Stimulated activated CD4-positive, alpha-beta T cell treated with anti-CD3 and anti-CD28 coated beads, Interleukin-4, amount 100 ng/mL, for 4 hours (primary cell): ENCODE measurements around the gene TXNL4A.

ENCODE experiments used
- DNase-seq, 2 experiments: peaks; one replicate each; pipeline ENCODE4 v3.0.0-alpha.2; 2020

Gene TXNL4A

DNA sequence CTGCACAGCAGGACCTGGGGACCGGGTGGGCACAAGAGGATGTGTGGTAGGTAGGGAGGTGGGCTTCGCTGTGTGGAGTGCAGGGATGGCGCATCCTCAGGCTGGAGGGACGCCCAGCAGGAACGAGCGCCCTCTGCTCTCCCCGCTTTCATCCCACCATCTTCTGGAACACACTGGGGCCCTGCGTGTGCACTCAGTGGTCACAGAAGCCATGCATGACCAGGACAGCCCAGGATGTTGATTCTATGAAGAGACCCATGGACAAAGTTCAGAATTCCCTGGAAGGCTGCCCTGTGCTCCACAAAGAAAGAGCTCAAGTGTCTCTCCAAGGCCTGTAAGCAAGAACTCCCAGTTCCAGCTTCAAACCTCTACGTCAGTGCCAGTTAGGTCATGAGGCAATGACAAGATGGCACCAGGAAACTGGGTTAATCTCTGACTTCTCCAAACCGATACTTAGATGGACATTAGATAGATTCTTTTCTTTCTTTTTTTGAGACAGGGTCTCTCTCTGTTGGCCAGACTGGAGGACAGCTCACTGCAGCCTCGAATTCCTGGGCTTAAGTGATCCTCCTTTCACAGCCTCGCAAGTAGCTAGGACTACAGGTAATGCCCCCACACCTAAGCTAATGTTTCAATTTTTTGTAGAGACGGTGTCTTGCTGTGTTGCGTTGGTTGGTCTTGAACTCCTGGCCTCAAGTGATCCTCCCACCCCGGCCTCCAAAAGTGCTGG is 40.3 kb downstream of the TXNL4A start:
- no peak for DNase-seq

DNA sequence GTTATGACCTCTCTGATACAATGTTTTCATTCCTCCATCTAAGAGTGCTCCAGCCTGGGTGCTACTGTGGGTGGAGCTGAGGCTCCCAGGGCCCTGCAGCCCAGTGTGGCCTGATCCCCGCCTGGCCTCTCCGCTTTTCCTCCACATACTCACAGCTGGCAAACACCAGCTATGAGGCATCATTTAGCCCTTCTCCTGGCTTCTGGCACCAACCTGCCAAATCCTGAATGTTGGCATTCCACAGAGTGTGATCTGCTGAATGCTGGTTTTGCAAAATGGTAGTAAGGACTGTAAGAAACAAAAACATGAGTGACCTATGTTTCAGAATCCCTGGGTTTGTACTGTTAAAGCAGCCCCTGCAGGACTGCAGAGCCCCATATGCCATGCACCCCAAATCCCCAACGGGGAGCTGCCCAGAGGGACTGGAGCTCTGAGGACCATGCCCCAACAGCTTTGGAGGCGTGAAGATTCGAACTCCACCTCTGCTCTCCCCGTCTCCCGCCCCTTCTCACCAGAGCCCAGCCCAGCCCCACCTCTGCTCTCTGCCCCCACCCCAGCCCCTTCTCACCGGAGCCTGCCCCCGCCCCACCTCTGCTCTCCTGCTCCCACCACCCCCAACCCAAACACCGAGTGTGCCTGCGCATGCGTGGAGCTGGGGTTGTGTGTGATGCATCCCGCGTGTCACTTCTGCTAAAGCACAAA is 41.2 kb downstream of the TXNL4A start:
- DNase-seq = no peak

DNA sequence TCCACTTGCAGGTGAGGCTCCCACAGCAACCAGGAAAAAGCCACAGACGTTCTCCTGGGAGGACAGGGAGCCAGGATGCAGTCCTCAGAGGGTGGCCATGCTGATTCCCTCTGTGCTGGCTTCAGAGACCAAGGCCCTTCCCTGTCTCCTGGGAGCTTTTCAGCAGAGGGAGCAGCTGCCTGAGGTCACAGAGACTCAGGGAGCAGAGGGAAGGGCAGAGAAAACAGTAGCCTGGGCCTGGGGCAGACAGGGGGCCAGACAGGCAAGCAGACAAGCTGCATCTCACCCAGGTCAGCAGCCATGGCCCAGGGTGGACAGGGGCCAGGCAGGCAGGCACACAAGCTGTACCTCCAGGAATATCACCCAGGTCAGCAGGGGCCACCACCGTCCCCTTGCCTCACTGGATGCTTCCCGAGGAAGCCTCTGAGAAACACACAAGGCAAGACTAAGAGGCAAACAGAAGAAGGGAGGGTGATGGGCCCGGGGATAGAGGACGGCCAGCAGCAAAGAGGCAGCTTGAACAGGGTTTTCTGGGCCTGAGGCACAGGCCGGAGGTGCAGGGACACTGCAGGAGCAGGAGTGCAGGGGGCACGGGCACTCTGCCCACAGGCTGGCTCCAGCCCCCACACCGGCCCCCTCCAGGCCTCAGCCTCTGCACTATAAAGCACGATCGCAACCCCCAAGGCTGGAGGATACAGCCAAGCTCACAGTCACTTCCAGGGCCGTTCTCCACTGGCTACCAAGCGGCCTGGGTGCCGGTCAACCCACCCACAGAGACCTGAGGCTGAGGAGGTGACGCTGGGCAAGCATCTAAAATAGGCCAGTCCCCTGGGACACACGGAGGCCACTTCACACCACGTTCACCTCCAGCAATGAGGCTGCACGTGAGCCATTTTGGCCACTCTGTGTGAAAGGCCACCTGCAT is 43.0 kb downstream of the TXNL4A start:
- DNase-seq = no peak

DNA sequence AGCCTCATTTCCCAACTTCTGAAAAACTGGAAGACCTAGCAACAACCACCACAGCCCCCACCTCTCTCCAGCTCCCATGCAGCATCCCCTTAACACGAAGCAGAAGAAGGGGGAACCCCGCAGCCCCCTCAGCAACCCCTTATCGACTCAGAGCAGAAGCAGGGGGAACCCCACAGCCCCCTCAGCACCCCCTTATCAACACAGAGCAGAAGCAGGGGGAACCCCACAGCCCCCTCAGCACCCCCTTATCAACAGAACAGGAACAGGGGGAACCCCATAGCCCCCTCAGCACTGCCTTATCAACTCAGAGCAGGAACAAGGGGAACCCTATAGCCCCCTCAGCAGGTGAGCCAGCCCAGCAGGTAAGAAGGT is 43.6 kb downstream of the TXNL4A start:
- DNase-seq = no peak

DNA sequence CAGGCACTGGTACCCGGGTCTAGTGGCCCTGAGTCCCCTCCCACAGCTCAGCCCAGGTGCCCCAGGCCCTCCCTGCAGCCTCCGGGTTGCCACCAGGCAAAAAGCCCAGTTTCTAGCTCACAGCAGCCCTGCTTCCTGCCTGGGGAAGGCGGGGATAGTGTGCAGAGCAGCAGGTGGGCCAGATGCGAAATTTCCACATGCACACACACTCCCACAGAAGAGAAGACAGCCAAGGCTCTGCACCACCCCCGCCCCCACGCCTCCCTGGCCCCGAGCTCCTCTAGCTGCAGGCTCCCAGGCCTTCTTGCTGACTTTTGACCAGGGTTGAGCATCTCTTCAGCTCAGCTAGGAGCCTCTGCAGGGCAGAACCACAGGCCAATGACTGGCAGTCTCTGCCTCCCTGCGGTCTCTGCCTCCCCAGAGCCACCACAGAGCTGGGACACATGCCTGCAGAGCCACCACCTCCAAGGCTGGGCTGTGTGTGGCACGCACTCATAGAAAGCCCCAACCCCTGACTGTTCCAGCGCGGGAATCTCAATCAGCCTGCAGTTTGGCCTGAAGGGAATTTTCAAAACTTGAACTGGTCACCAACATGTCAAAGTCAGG is 44.1 kb downstream of the TXNL4A start:
- peak in 1 of 2 experiments; percentile 13 for DNase-seq

DNA sequence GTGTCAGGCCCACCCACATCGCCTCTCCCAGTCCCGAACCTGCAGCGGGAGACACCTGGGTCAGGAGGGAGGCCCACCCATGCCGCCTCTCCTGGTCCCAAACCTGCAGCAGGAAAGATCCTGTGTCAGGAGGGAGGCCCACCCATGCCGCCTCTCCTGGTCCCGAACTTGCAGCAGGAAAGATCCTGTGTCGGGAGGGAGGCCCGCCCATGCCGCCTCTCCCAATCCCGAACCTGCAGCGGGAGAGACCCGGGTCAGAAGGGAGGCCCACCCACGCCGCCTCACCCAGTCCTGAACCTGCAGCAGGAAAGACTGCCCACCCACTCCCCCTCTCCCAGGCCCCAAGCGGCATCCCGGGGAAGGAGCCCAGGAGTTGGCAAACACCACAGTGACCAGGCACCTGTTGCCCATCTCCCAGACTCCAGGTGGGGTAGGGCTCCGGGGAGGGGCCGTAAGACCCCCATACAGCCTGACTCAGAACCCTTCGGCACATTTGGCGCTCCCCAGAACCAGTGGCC is 44.7 kb downstream of the TXNL4A start:
- no peak for DNase-seq

DNA sequence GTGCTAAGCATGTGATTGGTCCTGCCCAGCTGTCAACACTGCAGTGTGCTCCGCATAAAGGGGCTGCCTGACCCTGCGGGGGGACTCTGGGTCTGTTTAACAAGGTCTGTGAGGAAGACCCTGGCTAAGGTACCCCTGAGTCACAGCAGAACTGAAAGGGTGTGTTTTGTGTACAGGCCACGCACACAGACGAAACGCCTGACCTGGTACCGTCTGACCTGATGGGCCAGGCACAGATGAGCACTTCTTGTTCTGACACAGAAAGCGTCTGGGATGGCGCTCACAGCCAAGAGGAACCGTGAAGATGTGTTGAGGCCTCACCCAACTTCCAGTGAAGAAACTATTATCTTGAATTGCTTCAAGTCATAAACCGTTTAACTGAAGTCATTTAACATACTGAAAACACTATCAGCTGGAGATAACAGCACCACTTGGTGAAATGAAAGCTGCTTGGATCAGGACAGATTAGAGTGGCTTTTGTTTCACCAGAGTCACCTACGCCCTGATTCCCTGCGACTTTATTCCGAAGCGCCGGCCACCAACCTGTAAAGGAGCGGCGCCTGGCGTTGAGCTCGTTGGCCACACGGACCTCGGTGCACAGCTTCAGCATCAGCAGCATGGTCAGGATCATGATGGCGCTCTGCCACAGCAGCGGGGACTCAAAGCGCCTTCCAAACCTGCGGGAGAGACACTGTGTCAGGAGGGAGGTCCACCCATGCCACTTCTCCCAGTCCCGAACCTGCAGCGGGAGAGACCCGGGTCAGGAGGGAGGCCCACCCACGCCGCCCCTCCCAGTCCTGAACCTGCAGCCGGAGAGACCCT is 45.4 kb downstream of the TXNL4A start:
- no peak for DNase-seq

DNA sequence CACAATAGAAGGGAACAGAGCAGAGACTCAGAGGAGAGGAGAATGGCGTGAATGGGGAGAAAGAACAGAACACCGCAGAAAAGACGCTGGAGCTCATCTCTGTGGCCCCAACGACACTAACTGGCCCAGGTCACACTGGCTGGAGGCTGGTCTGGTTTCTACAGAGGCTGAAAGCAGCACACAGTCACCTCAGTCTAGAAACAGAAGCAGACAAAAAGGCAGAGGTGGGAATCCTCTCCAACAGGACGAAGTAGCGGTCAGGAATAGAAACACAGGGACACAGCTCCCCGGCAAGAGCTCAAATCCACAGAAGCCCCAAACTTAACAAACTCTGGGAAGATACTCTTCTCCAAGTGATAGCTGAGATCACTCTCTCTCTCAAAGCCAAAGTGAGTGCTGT is 46.2 kb downstream of the TXNL4A start:
- no peak for DNase-seq

DNA sequence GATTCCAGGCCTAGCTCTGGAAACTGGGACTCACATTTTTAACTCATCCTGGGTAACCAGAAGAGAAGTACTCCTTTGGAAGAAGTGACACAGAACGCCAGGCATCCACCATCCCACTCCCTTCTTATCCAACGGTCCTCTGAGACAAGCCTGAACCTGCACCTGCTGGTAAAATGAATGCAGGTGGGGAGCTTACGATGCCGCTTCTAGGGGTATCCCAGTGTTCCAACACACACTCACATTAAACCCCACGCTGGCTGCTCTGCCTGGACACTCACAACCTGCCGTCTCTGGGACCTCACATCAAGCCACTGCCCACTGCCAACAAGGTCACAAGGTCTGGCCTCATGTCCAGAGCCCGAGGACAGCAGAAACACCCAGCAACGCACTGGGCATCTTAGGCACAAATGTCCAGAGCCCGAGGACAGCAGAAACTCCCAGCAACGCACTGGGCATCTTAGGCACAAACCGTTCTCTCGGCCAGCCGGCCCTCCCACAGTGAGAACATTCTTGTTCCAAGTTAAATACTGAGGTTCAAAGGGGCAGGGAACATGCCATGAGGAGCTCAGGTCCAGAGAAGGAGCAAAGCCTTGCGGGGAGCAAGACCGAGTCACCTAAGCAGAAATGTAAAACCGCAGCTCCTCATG is 46.8 kb downstream of the TXNL4A start:
- no peak for DNase-seq

DNA sequence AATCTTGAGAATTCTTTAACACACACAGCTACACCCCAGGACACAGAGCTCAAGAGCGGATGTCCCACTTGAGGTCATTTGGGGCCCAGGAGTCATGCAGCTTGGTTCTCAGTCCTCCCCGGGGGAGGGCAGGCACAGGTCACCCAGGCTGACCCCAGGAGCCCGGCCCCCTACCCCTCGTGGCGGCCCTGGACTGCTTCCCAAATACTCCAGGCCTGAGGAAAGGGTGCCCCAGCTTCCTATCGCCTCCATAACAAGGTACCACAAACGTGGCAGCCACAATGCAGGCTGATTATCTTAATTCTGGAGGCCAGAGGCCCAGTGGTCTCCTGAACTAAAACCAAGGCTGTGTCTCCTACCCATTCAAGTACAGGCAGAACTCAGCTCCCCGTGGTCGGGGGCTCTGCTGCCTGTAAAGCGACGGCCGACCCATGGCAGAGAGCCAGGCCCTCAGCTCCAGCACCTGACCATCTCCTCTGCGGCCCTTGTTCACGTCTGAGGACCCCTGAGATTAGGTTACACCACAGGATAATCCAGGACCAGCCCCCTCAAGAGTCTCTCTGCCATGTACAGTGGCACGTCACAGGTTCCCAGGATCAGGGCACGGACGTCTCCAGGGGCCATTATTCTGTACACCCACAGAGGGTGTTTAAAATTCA is 47.4 kb downstream of the TXNL4A start:
- DNase-seq = no peak

DNA sequence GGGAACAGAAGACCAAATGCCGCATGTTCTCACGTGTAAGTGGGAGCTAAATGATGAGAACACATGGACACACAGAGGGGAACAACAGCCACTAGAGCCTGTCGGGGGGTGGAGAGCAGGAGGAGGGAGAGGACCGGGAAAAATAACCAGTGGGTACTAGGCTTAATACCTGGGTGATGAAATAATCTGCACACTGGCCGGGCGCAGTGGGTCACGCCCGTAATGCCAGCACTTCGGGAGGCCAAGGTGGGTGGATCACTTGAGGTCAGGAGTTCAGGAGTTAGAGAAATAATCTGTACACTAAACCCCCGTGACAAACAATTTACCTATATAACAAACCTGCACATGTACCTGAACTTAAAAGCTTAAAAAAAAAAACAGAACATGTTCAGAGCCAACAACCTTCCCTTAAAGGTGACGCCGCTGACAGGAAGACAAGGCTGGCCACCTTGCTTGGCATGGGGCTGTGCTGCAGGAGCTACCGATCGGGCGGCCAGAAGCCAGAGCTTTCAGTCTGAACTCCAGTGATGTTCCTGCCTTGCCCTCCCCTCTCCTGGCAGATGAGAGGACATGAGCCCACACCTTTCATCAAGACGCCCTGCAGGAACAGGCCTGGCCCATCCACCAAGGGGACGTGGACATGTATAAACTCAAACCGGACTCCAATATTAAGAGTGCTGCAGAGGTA is 48.1 kb downstream of the TXNL4A start:
- no peak for DNase-seq

DNA sequence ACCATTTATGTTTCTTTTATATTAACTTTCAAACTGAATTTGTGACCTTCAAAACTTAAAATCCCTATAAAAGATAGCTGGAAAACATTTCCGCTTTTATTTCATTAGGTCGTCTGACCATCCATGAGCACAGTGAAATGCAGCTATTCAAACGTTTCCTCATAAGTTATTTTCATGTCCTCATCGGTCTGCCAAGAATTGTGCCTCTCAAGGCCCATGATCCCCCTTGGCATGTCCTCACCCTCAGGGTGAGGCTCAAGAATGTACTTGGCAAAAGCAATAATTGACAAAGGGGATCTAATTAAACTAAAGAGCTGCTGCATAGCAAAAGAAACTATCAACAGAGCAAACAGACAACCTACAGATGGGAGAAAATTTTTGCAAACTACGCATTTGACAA is 49.3 kb downstream of the TXNL4A start:
- no peak for DNase-seq

DNA sequence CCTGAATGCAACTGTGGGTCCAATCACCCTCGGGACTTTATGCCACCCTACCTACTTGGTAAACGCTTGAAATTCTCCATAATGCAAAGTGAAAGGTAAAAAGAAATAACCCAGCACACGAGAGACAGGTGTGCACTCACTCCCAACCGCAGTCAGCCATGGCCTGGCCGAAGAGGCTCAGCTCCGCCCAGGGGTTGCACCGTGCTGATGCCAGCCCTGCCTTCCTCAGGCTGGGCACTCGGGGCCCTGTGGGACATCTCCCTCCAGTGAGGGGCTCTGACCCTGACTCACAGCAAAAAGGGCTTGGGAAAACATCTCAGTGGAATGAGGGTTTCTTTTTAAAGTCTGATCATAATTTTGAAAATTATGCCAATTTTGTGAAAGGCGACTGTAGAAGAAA is 50.2 kb downstream of the TXNL4A start:
- DNase-seq = no peak

DNA sequence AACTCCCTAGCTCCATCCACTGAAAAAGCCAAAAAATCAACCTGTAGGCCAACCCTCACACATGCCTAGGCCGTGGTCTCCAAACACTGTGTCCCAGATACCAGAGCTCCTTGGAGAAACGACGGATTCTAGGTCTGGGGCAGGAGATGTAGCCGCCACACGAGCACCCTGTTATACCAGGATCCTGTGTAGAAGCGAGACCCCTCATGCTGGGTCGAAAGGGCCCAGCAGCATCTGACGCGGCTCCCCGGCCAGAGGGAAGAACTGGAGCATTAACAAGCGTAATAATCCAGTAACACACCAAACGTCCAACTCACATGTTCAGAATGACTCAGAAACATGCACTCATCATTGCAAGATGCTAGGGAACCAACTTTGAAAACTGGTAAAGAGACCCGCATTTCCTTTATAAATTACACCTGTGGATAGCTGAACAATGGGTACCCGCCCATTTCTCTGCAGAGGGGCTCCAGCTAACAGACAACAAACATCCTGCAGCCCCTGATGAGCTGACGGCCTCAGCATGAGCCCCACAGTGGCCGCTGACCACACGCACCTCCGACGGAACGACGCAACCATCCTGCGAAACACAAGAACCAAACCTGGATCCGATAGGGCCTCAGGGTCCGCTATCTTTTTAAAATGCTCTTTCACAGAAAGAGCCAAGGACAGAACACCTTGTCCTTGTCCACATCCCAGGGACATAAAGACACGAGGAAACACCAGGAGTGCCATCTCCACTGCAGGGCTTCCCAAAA is 51.1 kb downstream of the TXNL4A start:
- no peak for DNase-seq

DNA sequence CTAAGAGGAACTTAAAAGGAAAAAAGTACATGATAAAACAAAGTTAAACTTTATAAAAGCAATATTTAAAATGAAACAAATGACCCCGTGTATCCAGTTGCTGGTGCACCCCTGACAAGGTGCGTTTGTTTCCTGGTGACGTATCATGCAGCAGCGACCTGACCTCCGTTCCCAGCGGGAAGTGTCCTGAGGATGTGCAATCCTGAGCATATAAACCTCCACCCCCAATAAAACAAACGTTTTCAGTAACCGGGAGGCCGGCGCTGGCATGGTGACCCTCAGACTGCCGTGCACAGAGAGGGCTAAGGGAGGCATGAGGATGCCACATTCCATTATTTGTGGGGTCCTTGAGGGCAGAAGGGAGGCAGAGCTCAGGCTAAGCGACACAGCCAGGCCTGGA is 51.7 kb downstream of the TXNL4A start:
- DNase-seq = no peak

DNA sequence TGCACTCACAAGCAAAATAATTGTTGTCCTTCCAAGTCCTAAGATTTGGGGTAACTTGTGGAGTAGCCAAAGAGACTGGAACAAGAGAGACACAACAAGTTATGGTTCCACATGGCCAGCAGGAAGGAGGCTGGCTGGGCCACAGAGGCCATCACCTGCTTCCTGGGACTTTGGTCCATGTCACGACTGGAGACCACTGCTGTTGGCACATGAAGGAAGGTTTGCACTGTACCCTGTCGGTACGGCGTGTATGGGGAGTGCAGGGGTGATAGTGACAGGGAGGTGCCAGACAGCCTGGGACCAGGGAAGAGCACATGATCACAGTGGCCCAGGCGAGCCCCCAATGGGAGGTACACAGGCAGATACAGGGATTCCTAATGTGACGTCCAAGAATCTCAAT is 52.4 kb downstream of the TXNL4A start:
- no peak for DNase-seq

DNA sequence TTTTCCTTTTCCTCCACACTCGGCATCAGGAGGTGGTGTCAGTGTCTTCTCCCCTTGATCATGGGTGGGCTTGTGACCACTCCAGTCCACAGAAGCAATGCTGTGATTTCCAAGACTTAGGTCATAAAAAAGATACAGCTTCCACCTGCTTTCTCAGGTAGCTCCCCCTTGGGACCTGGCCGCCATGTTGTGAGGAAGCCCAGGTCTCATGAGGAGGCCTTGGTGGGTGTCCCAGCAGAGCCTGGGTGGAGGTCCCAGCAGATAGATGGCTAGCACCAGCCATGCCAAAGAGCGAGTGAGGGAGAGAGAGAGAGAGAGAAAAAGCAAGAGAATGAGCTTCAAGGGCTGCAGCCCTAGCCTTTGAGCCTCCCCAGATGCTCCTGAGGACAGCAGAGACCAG is 52.9 kb downstream of the TXNL4A start:
- no peak for DNase-seq

DNA sequence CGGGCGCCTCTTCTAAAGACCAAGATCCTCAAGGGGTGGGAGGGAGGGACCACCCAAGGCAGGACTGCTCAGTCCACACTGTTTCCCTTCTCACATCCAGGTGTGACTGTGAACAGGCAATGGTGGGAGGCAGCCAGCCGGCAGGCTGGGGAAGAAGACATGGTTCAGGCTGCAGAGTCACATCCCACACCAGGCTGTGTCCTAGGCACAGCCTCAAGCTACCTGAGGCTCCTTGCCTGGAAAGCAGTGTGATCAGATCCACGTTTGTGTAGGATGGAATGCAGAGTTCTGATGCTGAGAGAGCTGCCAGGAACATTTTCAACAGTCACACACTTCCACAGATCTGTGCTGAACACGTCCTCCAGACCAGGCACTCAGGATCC is 53.3 kb downstream of the TXNL4A start:
- DNase-seq = no peak

DNA sequence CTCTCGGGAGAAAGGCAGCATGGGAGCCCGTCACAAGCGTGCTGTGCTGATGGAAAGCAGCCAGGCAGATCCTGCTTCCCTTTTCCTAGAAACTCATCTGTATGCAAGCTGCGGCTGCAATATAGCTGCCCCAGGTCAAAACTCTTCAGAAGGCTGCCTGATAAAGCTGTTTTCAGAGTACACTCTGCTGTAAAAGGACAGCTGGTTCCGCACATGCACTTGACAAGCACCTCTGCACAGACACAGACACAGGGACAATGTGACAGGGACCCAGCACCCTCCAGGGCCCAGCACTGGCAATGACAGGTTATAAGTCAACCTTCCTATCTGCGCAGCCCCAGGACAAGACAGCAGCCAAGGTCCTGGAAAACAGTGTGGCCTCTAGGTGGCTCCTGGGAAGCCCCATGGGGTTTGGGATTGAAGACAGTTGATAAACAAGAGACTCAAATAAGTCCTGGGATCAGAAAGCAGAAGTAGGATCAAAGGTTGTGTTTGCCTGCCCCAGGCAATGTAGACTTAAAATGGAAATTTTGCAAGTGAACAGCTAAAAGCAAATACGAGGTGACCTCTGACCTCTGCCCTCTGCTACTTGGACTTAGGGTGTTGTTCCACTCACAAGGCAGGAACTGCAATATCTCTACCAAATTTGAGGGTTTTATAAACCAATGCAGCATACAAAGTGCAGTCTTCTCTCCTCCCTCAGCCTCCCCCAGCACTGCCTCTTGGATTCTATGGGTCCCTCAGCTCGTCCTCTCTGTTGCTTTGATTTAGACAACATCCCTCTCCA is 53.9 kb downstream of the TXNL4A start:
- DNase-seq = no peak
